Measurements from ENCODE around the gene MAP1LC3B.

GRCh38 chr16:87342504-87342903 lies 49.6 kb upstream of the MAP1LC3B start:
- TF ChIP-seq CTCF (conservative IDR thresholded peaks at IDR 0.05 in 1 of 2, IDR thresholded peaks at IDR 0.05 in 1 of 2; ENCODE audit: extremely low read depth in 1 of 2, insufficient read depth in 1 of 2, low read depth in 1 of 2, low read length in 2 of 2) = no peak
- no peak for TF ChIP-seq EZH2 (IDR thresholded peaks at IDR 0.05; ENCODE audit: borderline replicate concordance, low read length)
